ENCODE data around the gene MEN1.

The MEN1 gene

DNA sequence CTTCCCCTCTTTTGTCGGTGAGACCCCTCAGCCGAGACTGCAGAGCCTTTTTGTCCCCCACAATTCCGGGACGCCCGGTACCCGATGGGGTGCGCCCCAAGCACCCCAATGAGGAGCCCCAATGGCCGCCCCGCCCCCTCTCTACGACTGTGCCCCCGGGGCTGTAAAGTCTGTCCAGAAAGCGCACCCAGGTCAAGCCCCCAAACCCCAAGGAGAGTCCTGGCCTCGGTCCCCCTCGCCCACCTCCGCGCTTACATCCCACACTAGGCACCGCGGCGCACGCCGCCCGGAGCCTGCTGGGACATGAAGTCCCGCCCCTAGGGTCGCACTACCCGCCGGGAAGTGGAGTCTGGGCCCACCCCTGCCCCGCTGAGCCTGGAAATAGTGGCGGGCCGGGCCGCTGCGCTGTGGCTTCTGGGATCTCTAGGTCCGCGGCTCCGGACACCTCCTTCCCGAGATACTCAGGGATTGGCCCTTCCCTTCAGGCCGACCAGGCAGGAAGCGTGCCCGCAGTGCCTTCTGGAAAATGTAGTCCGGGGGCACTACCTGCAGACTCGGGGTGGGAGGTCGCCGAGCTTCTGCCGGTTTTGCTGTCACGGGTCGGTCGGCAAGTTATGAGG is at the start of gene MEN1:
Gene MEN1 (minus strand): TSS at position 281 of the 620 bp plus-strand sequence. CDS start 442 bp downstream, outside the sequence.
- H3K4me3 ChIP-seq (ENCODE audit: low read depth, low read length): peak within 1 kb of the TSS; percentile 93
- peak; percentile 97 for DNase-seq (ENCODE audit: low read depth, low spot score)
- in situ Hi-C loops (cut with HindIII; ENCODE audit: low sequenced_read_pairs): no loop called here
- TF ChIP-seq, protein P1, sequence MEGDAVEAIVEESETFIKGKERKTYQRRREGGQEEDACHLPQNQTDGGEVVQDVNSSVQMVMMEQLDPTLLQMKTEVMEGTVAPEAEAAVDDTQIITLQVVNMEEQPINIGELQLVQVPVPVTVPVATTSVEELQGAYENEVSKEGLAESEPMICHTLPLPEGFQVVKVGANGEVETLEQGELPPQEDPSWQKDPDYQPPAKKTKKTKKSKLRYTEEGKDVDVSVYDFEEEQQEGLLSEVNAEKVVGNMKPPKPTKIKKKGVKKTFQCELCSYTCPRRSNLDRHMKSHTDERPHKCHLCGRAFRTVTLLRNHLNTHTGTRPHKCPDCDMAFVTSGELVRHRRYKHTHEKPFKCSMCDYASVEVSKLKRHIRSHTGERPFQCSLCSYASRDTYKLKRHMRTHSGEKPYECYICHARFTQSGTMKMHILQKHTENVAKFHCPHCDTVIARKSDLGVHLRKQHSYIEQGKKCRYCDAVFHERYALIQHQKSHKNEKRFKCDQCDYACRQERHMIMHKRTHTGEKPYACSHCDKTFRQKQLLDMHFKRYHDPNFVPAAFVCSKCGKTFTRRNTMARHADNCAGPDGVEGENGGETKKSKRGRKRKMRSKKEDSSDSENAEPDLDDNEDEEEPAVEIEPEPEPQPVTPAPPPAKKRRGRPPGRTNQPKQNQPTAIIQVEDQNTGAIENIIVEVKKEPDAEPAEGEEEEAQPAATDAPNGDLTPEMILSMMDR (IDR thresholded peaks at IDR 0.05; ENCODE audit: low read depth, low read length): no peak

DNA sequence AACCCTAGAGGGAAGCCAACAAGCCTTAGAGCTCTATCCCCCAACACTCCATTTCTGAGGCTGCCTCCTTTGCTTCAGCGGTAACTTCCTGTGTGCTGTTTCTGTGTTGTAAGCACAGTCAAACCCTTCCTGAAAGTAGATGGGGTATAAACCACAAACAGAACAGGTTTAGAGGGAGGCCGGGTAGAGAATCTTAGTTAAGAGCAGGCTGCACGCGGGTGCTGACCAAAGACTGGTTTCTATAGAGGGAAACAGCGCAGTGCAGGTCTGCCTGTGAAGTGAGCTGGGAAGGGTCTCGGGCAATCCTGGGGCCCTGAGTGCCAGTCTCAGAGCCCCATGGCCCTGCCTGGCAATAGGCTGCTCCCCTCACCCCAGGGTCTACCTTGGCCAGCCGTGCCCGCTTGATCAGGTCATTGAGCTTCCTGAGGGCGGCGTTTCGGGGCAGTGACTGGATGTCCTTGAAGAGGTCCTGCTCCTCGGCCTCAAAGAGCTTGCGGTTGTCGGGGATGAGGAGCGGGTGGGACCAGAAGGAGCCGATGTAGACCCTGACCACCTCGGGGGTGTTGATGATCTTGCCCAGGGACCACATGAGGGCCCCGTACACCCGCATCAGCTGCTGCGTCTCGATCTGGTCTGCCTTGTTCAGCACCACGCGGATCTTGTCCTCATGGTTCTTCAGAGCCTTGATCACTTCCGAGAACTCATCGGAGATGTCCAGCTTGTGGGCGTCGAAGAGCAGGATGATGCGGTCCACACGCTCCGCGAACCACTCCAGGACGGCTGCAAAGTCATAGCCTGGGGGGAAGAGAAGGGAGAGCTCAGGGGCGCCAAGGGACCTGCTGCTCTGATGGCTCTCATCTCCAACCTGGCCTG is 49.4 kb upstream of the MEN1 start:
- no peak for DNase-seq (ENCODE audit: low read depth, low spot score)
- in situ Hi-C loops (cut with HindIII; ENCODE audit: low sequenced_read_pairs): no loop called here
- TF ChIP-seq, protein P1 (IDR thresholded peaks at IDR 0.05; ENCODE audit: low read depth, low read length): no peak
- no peak overlapping the region for H3K4me3 ChIP-seq (ENCODE audit: low read depth, low read length)

GRCh38 chr11:64858467-64859263 is 48.3 kb upstream of the MEN1 start:
- H3K4me3 ChIP-seq (ENCODE audit: low read depth, low read length): no peak overlapping the region
- DNase-seq (ENCODE audit: low read depth, low spot score): no peak
- TF ChIP-seq, protein P1 (IDR thresholded peaks at IDR 0.05; ENCODE audit: low read depth, low read length): no peak
- in situ Hi-C loops (cut with HindIII; ENCODE audit: low sequenced_read_pairs): no loop called here

- no peak for DNase-seq (ENCODE audit: low read depth, low spot score)
- TF ChIP-seq, protein P1 (IDR thresholded peaks at IDR 0.05; ENCODE audit: low read depth, low read length): no peak
- in situ Hi-C loops (cut with HindIII; ENCODE audit: low sequenced_read_pairs): no loop called here
- H3K4me3 ChIP-seq (ENCODE audit: low read depth, low read length): no peak overlapping the region
Measured at GRCh38 chr11:64857485-64857884, 47.1 kb upstream of the MEN1 start.

DNA sequence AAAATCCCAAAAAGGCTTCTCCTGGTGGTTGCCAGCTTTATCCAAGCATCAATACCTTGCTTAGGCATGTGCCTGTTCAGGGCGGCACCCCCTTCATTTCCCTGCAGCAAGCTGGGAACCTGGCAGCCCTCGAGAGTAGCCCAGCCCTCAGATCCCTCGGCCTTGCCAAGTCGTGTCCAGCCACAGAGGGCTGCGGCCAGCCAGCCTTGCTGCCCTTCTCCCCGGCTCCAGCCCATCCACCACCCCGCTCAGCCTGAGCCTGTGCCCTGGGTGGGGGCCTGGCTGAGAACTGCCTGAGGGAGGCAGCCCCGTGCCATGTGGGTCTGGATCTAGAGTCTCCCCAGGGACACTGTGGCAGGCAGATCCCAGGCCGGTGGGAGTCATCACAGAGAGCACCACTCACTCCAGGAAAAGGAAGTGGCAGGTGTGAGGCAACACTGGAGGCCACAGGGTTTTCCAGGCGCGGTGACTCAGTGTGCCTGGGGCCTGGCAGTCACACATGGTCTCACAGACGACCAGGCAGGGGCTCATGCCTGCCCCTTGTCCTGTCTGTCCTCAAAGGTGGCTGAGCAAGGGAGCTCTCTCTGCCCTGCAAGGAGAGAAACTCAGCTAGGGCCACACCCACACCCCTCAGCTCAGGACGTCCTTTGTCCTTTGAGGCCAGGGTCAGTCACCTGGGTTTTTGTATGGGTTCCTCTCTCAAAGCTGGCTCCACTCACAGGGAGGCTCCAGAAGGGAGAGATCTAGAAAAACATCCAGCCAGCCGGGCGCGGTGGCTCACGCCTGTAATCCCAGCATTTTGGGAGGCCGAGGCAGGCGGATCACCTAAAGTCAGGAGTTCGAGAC is 46.3 kb upstream of the MEN1 start:
- H3K4me3 ChIP-seq (ENCODE audit: low read depth, low read length): no peak overlapping the region
- TF ChIP-seq, protein P1 (IDR thresholded peaks at IDR 0.05; ENCODE audit: low read depth, low read length): no peak
- in situ Hi-C loops (cut with HindIII; ENCODE audit: low sequenced_read_pairs): no loop called here
- peak; percentile 62 for DNase-seq (ENCODE audit: low read depth, low spot score)

All from astrocyte of the spinal cord (primary cell).